GM18861 (cell line): ENCODE results near the gene DNAH2.
"Not testable (repeated sequence)": the region's sequence is repeated elsewhere in the genome, so short reads cannot be mapped to it uniquely, and the experiment has no call there.

ENCODE experiments used
- ATAC-seq: cut with Tn5 transposase; IDR thresholded peaks from one replicate; pipeline ENCODE4 v1.9.1; 2021; ENCODE audit not compliant: unreplicated experiment

DNAH2 gene

DNA sequence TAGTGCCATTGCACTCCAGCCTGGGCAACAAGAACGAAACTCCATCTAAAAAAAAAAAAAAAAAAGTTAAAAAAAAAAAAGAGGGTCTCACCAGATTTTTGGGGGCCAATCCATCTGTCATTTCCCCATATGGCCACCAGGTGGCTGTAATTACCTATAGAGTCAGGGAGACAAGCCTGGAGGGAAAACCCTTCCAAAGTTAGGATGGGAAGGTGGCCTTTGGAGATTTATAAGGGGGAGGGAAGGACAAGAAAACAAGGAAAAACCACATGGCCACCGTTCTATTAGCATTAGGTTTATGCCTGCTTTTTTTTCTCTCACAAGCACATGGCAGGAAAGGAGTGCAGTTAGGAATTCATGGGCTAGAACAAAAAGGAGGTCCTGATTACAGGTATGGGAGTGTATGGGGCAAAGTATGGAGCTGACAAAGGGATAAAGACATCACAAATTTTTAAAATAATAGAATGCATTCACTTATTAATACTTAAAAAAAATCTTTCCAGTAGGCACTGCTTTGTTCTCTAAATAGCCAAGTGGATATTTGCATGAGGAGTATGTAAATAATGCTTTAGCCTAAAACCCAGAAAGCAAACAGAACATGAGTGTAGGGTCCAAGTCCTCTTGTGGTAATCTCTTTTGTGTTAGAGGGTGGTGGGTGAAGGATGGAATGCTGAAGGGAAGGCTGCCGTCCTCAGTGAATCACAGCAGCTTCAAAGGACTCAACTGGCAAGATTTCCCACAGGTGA lies 145.3 kb downstream of the DNAH2 start:
- ATAC-seq = no peak

DNA sequence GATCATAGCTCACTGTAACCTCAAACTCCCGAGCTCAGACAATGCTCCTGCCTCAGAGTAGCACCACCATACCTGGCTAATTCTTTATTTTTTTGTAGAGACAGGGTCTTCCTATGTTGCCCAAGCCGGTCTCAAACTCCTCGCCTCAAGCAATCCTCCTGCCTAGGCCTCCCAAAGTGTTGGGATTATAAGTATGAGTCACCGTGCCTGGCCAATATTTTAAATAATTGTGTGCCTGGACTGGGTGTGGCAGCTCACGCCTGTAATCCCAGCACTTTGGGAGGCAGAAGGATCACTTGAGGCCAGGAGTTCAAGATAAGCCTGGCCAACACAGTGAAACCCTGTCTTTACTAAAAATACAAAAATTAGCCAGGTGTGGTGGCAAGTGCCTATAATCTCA lies 146.8 kb downstream of the DNAH2 start:
- ATAC-seq = not testable (repeated sequence)

DNA sequence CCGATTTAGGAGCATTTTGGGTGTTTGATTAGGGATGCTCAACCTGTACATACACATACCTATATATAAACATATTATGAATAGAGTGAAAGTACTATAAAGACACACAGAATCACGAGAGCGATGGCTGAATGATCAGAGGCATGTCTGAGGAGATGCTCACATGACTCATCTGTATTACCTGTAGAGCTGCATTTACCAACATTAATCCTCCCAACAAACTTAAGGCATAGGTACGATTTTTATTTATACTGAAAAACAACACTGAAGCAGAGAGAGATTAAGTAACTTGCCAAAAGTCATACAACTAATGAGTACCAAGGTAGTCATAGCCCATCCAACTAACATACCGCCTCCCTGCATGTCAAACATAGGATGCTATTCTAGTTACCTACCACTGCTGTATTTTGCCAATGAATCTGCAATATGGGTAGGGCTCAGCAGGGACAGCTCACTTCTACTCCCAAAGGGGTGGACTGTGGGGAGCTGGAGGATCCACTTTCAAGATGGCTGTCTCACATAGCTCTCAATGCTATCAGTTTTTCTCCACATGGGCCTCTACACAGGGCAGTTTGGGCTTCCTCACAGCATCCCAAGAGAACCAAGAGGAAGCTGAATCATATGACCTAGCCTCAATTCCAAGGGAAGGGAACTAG lies 147.6 kb downstream of the DNAH2 start:
- no peak for ATAC-seq

DNA sequence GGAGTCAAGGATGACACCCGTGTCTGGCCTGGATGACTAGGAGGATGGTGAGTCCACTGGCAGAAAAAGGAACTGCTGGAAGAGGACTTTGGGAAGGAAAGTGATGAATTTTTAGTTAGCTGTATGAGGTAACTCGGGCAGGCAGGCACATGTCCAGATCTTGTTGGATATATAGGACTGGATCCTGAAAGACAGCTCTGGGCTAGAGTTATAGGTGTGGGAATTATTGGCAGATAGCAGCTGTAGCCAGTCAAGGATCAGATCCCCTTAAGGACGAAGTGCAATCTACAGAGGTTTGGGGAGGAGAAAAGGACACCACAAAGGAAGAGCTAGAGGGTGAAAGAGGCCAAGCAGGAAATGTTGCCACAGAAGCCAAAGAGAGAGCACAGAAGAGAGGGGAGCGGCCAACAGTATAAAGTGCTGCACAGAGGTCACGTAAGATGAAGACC lies 150.4 kb downstream of the DNAH2 start:
- ATAC-seq = no peak

DNA sequence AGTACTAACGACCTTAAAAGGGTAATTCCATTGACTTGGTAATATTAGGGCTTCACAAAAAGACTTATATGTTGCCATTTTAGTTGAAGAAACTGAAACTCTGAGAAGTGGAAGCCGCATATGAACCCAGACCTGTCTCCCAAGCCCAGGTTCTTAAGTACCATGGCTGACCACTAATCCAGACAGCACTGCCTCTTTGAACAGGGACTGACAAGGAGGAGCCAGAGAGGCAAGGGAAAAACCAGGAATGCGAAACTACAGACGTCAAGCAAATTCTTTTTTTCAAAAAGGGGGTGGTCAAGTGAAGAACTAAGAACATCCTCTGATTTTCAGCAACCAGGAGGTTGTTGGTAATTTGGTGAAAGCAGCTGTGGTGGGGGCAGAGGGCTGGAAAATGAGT lies 155.5 kb downstream of the DNAH2 start:
- ATAC-seq = no peak

DNA sequence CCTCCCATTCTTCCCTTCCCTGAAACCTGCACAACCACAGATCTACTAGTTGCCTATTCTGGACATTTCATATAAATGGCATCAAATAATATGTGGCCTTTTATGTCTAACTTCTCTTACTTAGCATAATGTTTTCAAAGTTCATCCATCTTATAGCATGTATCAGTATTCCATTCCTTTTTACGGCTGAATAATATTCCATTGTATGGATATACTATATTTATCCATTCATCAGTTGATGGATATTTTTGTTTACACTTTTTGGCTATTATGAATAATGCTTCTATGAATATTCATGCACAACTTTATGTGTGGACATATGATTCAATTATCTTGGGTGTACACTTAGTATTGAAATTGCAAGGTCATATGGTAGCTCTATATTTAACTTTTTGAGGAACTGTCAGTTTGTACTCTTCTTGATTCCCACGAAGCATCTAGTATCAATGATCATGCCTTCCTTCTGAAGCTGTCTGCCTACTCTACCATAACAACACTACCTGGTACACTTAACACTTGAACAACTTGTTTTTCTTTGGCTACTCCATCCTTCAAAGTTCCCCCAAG lies 158.3 kb downstream of the DNAH2 start:
- no peak for ATAC-seq

DNA sequence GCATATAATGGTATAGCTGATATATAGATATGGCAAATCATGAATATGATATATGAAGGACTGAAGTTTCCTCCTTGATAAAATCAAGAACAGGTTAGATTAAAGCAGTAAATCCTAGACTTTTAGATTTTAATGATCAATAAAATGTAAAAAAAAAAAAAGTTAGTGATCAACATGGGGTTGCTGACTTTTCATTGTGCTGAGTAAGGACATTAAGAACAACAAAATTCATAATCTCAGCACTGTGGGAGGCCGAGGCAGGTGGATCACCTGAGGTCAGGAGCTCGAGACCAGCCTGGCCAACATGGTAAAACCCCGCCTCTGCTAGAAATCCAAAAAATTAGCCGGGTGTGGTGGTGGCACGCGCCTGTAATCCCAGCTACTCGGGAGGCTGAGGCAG lies 160.7 kb downstream of the DNAH2 start:
- ATAC-seq = no peak

DNA sequence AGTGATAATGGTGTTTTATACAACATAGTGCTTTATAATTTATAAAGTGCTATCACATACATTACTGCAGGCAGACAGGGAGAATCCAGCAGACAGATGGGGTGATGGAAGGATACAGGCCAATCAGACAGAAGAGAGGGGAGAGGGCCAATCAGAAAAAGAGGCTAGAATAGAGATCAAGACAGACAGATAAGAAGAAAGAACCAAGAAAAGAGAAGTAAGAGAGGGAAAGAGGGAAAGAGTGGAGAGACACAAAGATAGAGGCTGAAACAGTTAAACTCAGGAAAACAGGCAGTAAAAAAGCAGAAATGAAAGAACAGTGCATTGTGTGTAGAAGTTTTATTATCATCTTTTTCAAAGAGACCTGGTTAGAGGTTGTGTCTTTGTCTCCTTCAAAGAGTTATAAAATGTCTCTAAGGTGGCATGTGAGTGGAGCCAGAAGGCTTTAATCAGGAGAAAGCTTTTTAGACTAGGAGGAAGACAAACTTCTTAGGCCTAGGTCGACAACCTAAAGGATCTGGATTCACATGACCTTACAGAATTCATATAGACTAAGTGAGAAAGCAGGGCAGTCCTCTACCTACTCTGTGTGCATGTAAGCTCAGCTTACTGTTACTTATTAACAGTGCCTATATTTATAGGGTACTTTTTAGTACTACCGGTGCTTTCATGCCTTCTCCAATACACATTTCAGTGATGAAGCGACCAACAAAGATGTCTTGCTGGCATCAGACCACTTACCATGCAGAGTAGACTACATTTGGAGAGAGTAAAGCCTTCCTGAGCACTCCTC lies 162.7 kb downstream of the DNAH2 start:
- ATAC-seq = peak; percentile 43

DNA sequence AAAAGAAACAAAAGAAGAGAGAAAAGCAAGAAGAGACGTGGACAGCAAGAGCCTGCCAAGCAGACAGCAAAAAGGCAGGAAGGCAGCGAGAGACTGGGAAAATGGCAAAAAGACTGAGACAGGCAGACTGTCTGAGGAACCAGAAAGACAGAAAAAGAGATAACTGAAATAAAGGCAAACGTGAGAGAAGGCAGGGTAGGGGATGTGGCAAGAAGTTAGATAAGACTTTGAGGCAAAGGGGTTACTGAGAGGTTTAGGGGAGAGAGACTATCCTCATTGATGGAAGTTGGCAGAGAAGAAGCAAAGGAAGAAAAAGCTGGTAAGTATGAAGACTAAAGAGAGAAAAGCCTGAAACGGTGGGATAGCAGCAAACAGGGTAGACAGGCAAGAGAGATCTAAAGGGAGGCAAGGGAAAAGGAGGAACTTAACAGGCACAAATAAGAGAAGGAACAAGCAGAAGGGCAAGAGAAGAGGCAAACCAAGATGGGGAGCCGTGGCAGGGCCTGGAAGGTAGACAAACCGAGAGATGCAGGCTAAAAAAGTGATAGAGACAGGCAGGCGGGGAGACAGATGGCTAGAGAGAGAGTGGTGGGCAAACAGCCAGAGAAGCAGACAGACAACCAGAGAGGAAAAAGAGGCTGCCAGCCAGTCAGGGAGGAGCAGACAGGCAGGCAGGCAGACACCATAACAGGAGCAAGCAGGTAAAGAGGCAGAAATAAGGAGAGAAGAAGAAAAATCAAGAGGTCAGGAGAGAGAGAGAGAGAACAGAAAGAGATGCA lies 163.9 kb downstream of the DNAH2 start:
- ATAC-seq = no peak

DNA sequence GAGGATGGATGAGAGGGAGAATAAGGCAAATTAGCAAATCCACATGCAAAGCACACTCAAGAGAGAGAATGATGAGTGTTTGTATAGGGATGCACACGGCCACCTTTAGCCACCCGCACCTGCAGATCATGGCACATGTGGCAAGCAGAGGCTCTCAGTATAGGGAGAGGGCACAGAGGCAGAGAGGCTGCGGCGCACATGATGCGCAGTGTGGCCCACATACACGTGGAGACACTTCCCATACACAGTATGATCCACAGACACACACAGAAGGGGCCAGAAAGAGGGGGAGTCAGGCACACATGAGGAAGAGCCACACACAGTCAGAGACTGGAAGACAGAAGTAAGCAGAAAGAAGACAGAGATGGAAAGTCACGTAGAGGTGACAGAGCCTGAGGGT lies 164.5 kb downstream of the DNAH2 start:
- ATAC-seq = no peak

DNA sequence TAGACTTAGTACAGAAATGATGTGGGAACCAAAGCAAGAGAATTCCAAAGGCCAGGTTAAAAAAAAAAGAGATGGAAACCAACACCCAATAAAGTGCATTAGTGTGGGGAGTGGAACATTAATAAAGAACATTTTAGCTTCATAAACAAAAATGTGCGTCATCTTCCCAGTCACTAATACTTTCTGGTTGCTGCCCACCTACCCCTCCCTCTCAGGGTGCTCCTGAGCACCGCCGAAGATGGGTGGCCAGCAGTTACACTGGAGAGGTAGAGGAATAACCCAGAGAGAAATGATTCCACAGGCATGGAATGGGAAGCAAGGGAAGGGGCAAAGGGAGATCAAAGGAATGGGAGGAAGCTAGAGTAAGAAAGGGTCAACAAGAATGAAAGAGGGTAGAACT lies 165.1 kb downstream of the DNAH2 start:
- no peak for ATAC-seq
